ENCODE data around the gene HK3. TPM values are rescaled to one million over a fixed set of nuclear protein-coding genes. Genes with fewer than 3 reads are reported as not detected.

HK3 gene
- total RNA-seq, 1 donor from 2014 or later, result not detected

GRCh38 chr5:176833286-176833685 lies 65.9 kb downstream of the HK3 start:
- no peak overlapping the region for H3K4me3 ChIP-seq (ENCODE audit: low read depth, low read length)
- DNase-seq (ENCODE audit: low read depth), result no peak
- TF ChIP-seq CTCF (conservative IDR thresholded peaks at IDR 0.05; ENCODE audit: low read depth, low read length), result no peak

GRCh38 chr5:176832162-176832561 lies 67.0 kb downstream of the HK3 start:
- no peak for DNase-seq (ENCODE audit: low read depth)
- no peak for TF ChIP-seq CTCF (conservative IDR thresholded peaks at IDR 0.05; ENCODE audit: low read depth, low read length)

GRCh38 chr5:176831425-176831824 lies 67.7 kb downstream of the HK3 start:
- TF ChIP-seq CTCF (conservative IDR thresholded peaks at IDR 0.05; ENCODE audit: low read depth, low read length), result no peak
- H3K4me3 ChIP-seq (ENCODE audit: low read depth, low read length), result no peak overlapping the region
- DNase-seq (ENCODE audit: low read depth), result no peak

More at GRCh38 chr5:176832162-176832561, 67.0 kb downstream of the HK3 start:
- no peak overlapping the region for H3K4me3 ChIP-seq (ENCODE audit: low read depth, low read length)

- TF ChIP-seq CTCF (conservative IDR thresholded peaks at IDR 0.05; ENCODE audit: low read depth, low read length), result no peak
- no peak for DNase-seq (ENCODE audit: low read depth)
- H3K4me3 ChIP-seq (ENCODE audit: low read depth, low read length), result no peak overlapping the region
Measured at GRCh38 chr5:176830995-176831423, 68.1 kb downstream of the HK3 start.

Other genes with a start within 250 kb of the HK3 start
- 0.07 and 1.2 TPM in 2 replicates for gene UNC5A, start 88.8 kb downstream of the HK3 start, total RNA-seq
- gene UIMC1, start 107.4 kb upstream of the HK3 start, total RNA-seq, result 15.6 and 21.6 TPM in 2 replicates
- 8.8 and 14.4 TPM in 2 replicates for gene ZNF346, start 123.3 kb upstream of the HK3 start, total RNA-seq
- gene FGFR4, start 187.6 kb upstream of the HK3 start, total RNA-seq, result 50.0 and 54.6 TPM in 2 replicates
- gene NSD1, start 234.4 kb upstream of the HK3 start, total RNA-seq, result 27.2 and 30.6 TPM in 2 replicates

All from epithelial cell of proximal tubule (primary cell).